GM12892 (cell line): ENCODE results near the gene ACAP3.
A peak's percentile ranks its signal among the peaks of the same experiment; 100 is the strongest.

ENCODE experiments used
- POLR2A ChIP-seq: IDR thresholded peaks from 2 replicates; pipeline ENCODE4 v1.6.1; 2011; ENCODE audit warnings: low read depth, low read length, control low read depth
- POLR2AphosphoS5 ChIP-seq: IDR thresholded peaks from 2 replicates; pipeline ENCODE4 v1.6.1; 2011; ENCODE audit warnings: low read depth, low read length, control low read depth
- TAF1 ChIP-seq: IDR thresholded peaks from 2 replicates; pipeline ENCODE4 v1.6.1; 2011; ENCODE audit warnings: low read depth, mild to moderate bottlenecking, control low read depth, low read length, borderline replicate concordance

DNA sequence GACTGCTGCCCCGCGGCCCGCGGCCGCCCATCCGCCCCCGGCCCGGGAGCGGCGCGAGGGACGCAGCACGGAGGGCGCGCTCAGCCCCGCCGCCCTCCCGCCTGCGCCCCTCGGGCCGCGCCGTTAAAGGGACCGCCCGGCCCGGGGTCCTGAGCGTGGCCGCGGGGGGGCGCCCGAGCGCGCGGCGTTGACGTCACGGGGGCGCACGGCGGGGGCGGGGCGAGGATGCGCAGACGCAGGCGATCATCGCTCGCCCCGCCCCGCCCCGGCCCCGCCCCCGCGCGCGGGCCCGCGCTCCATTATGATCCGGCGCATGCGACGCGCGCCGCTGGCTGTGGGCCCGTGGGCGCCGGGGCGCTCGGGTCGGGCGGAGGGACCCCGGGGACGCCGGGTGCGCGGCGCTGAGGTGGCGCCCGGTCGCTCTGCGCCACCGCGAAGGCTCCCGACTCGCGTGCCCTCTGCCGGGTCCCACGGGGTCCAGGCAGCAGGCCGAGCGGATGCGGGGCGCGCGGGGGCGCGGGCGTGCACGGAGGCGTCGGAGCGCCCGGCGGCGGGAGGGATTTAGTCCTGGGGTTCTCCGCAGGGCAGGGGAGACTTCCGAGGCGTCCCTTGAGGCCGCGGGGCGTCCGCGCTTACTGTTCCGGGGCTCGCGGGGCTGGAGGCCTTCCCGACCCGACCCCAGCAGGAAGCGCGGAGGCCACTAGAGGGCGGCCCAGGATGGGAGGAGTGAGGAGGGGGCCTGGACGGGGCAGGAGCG lies 41.7 kb upstream of the ACAP3 start, which contains the start of gene DVL1:
- peak; percentile 57; the same call in 1 of the 2 replicates for TF ChIP-seq POLR2A
- no peak for TF ChIP-seq TAF1
- TF ChIP-seq POLR2AphosphoS5, result peak; percentile 48; the same call in 1 of the 2 replicates
